ENCODE data around the gene ATG16L2.
"Not testable (repeated sequence)": the region's sequence is repeated elsewhere in the genome, so short reads cannot be mapped to it uniquely, and the experiment has no call there.

Gene ATG16L2

GRCh38 chr11:72805216-72805615 is 9.0 kb upstream of the ATG16L2 start:
- DNase-seq: no peak

GRCh38 chr11:72806378-72806777 is 7.8 kb upstream of the ATG16L2 start:
- DNase-seq: not testable (repeated sequence)

- DNase-seq: no peak
Observed at GRCh38 chr11:72807021-72807693, 7.1 kb upstream of the ATG16L2 start.

GRCh38 chr11:72807792-72808191 is 6.4 kb upstream of the ATG16L2 start:
- DNase-seq: no peak

GRCh38 chr11:72808331-72808798 is 5.8 kb upstream of the ATG16L2 start:
- no peak for DNase-seq

- not testable (repeated sequence) for DNase-seq
Observed at GRCh38 chr11:72811686-72812085, 2.5 kb upstream of the ATG16L2 start.

- DNase-seq: peak; percentile 40 to 69
Observed at GRCh38 chr11:72812604-72812966, 1.6 kb upstream of the ATG16L2 start.

GRCh38 chr11:72812967-72813739 is 1.1 kb upstream of the ATG16L2 start:
- DNase-seq: peak; percentile 53 to 69

- DNase-seq: peak; percentile 63 to 73
Observed at GRCh38 chr11:72813740-72814285, 398 bp upstream of the ATG16L2 start.

GRCh38 chr11:72815110-72815618 is 953 bp downstream of the ATG16L2 start:
- peak in 1 of 2 experiments; percentile 46 for DNase-seq

GRCh38 chr11:72816404-72816990 is 2.3 kb downstream of the ATG16L2 start:
- no peak for DNase-seq

GRCh38 chr11:72817966-72818365 is 3.8 kb downstream of the ATG16L2 start:
- DNase-seq: no peak

GRCh38 chr11:72818971-72819370 is 4.8 kb downstream of the ATG16L2 start:
- no peak for DNase-seq

GRCh38 chr11:72820439-72821139 is 6.4 kb downstream of the ATG16L2 start:
- no peak for DNase-seq

- DNase-seq: peak; percentile 17 to 50
Observed at GRCh38 chr11:72821221-72821919, 7.2 kb downstream of the ATG16L2 start.

- peak; percentile 88 to 93 for DNase-seq
Observed at GRCh38 chr11:72821920-72822799, 7.9 kb downstream of the ATG16L2 start.

- DNase-seq: no peak
Observed at GRCh38 chr11:72823105-72823804, 9.0 kb downstream of the ATG16L2 start.

- no peak for DNase-seq
Observed at GRCh38 chr11:72824020-72824419, 9.8 kb downstream of the ATG16L2 start.

- DNase-seq: no peak
Observed at GRCh38 chr11:72824811-72825505, 10.7 kb downstream of the ATG16L2 start.

- no peak for DNase-seq
Observed at GRCh38 chr11:72825661-72826060, 11.4 kb downstream of the ATG16L2 start.

Data from NCI-H2081 (cell line).